ES-I3 (cell line): Measurements from ENCODE around the gene FANCI.
A peak's percentile ranks its signal among the peaks of the same experiment; 100 is the strongest.
"Not testable (repeated sequence)": the region's sequence is repeated elsewhere in the genome, so short reads cannot be mapped to it uniquely, and the experiment has no call there.

Experiments used
- H3K36me3 ChIP-seq: 2 replicates; pipeline ENCODE4 v1.6.1; 2013; ENCODE audit warnings: mild to moderate bottlenecking, low read length, control low read depth, moderate library complexity; ENCODE audit not compliant: insufficient read depth
- H3K4me1 ChIP-seq: 2 replicates; pipeline ENCODE4 v1.6.1; 2013; ENCODE audit warnings: mild to moderate bottlenecking, control low read depth, low read length; ENCODE audit not compliant: insufficient read depth
- H3K9ac ChIP-seq: 2 replicates; pipeline ENCODE4 v1.6.1; 2013; ENCODE audit warnings: low read depth, mild to moderate bottlenecking, low read length, moderate library complexity
- H3K9me3 ChIP-seq: 2 replicates; pipeline ENCODE4 v1.6.1; 2013; ENCODE audit warnings: mild to moderate bottlenecking, low read length, moderate library complexity; ENCODE audit not compliant: control insufficient read depth, insufficient read depth

FANCI gene

DNA sequence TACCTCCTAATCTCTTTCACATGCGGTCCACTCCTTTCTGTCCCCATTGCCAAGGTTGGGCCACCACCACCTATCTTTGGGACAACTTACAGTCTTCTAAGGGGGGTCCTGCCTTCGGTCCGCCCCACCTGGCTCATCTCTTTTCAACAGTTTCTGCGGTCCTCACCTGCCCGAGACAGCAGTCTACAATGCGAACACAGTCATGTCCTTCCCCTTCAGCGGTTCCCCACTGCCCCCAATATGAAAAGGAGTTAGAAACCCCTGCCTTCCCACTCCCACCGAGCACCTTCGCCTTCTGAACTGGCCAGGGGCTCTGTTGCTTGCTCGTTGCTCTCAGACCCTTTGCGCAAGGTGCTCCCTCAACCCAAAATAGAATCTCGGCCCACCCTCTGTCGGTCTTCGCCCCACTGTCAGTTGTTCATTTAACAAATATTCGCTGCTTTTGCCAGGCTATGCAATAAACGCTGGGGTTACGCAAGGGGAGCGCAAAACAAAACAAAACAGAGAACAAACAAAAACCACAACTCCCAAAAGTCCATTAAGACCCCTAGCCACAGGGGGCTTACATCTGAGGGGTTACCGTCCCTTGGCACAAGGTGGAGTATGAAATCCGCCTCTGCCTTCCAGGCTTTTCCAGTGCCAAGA lies 611 bp upstream of the FANCI start:
- Histone ChIP-seq H3K9ac (peak overlapping the region; percentile 96), H3K9me3 (peaks cover 5% of the 10 kb centered on the region), H3K4me1 (peaks cover 4% of the 10 kb centered on the region; the same call in 1 of the 2 replicates), H3K36me3 (no peaks in the 10 kb centered on the region)

DNA sequence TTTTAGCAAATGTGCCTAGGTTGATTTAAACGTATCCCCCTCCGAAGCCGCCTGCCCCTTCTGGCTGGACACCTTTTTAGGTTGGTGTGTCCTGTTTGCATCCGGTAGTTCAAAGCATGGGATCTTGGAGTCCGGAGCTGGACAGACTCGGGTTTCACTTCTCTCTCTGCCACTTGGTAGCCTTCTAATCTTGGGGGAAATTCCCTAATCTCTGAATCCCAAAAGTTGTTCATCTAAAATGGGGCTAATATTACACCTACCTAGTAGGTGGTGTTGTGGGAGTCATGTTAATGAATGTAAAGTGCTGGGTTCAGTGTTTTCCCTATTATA lies 760 bp downstream of the FANCI start:
- Histone ChIP-seq H3K9me3 (peaks cover under 1% of the 10 kb centered on the region; the same call in 1 of the 2 replicates), H3K36me3 (peaks cover 5% of the 10 kb centered on the region; the same call in 1 of the 2 replicates), H3K4me1 (peaks cover 4% of the 10 kb centered on the region; the same call in 1 of the 2 replicates), H3K9ac (peak overlapping the region; percentile 96)

DNA sequence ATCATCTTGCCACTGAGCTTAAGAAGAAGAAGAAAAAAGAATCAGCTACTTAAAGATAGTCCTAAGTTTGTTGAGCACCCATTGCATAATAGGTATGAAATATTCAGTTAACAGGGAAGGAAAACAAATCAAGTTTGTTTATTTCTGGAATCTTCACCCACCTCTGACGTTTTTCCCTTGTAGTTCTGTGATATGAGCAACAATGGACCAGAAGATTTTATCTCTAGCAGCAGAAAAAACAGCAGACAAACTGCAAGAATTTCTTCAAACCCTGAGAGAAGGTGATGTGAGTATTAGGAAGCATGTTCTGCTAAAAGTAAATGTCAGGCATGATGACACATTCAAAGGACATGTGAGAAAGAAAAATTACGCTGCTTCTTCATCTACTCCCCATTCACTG lies 3.7 kb downstream of the FANCI start:
- Histone ChIP-seq H3K4me1 (peaks cover 4% of the 10 kb centered on the region; the same call in 1 of the 2 replicates), H3K36me3 (peaks cover 5% of the 10 kb centered on the region; the same call in 1 of the 2 replicates), H3K9ac (no peak overlapping the region), H3K9me3 (no peaks in the 10 kb centered on the region)

DNA sequence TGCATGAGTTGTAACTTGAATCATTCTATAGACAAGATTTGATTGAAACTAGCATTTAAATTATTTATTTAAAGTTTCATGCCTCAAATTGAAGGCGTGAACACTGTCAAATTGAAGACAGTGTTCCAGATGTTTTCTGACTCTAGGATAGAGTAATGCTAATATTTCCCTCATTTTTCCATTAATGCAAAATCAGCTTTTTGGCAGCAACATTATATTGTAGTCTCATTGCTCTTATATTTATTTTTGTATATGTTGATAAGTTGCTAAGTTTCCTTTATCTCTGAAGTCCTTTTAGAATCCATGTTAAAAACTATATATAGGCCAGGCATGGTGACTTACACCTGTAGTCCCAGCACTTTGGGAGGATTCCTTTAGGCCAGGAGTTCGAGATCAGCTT lies 4.8 kb downstream of the FANCI start:
- H3K9me3 ChIP-seq, result no peaks in the 10 kb centered on the region
- peaks cover 5% of the 10 kb centered on the region; the same call in 1 of the 2 replicates for H3K36me3 ChIP-seq
- peaks cover 4% of the 10 kb centered on the region; the same call in 1 of the 2 replicates for H3K4me1 ChIP-seq
- H3K9ac ChIP-seq, result no peak overlapping the region

DNA sequence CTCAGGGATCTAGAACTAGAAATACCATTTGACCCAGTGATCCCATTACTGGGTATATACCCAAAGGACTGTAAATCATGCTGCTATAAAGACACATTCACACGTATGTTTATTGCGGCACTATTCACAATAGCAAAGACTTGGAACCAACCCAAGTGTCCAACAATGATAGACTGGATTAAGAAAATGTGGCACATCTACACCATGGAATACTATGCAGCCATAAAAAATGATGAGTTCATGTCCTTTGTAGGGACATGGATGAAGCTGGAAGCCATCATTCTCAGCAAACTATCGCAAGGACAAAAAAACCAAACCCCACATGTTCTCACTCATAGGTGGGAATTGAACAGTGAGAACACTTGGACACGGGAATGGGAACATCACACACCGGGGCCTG lies 6.4 kb downstream of the FANCI start:
- peaks cover 11% of the 10 kb centered on the region; the same call in 1 of the 2 replicates for H3K36me3 ChIP-seq
- H3K9me3 ChIP-seq, H3K9ac ChIP-seq, H3K4me1 ChIP-seq: not testable (repeated sequence)

DNA sequence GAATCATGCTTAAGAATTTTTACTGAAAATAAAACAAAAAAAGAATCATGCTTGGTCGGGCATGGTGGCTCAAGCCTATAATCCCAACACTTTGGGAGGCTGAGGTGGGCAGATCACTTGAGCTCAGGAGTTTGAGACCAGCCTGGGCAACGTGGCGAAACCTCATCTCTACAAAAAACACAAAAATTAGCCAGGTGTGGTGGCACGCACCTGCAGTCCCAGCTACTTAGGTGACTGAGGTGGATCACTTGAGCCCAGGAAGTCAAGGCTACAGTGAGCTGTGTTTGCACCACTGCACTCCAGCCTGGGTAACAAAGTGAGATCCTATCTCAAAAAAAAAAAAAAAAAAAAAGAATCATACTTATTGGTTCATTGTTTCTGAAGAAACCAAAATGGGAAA lies 33.5 kb downstream of the FANCI start:
- H3K9me3 ChIP-seq, H3K4me1 ChIP-seq, H3K9ac ChIP-seq, H3K36me3 ChIP-seq: not testable (repeated sequence)

GRCh38 chr15:89278307-89278706 lies 34.5 kb downstream of the FANCI start:
- Histone ChIP-seq H3K9me3 (no peaks in the 10 kb centered on the region), H3K36me3 (peaks cover 16% of the 10 kb centered on the region), H3K4me1 (no peaks in the 10 kb centered on the region), H3K9ac (no peak overlapping the region)

DNA sequence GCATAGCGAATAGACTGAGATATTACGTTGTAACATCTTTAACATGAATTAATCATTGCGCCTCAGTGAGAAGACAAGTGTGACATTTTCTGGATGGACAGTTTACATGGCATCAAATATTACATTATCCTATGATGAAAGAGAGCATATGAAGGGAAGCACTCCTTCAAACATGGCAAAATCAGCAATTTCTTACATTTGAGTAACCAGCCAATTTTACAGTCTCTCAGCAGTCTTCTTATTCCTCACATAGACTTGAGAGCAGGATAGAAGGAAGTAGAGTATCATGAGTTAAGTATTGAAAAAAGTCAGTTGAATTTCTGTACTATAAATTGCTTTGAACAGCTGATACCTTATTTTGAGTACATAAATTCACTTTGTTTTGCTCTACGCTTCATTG lies 38.9 kb downstream of the FANCI start:
- H3K4me1 ChIP-seq, result no peaks in the 10 kb centered on the region
- H3K9ac ChIP-seq, result no peak overlapping the region
- peaks cover 25% of the 10 kb centered on the region for H3K36me3 ChIP-seq
- no peaks in the 10 kb centered on the region for H3K9me3 ChIP-seq

DNA sequence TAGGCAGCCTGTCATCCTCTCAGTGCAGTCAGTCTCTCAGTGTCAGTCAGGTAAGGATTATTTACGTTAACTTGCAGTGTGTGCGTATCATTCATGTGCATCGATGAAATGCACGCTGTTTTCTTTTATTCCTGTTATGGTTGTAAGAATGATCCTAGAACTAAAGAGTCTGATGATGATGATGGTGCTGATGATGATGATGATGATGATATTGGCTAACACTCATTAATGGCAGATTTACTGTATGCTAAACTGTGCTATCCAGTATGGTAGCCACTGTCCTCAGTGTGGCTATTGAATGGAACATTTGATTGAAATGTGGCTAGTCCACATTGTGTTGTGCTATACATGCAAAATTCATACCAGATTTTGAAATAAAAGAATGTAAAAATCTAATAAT lies 39.4 kb downstream of the FANCI start:
- Histone ChIP-seq H3K9me3 (no peaks in the 10 kb centered on the region), H3K4me1 (no peaks in the 10 kb centered on the region), H3K9ac (no peak overlapping the region), H3K36me3 (peaks cover 28% of the 10 kb centered on the region)

GRCh38 chr15:89291934-89292438 lies 48.2 kb downstream of the FANCI start:
- Histone ChIP-seq H3K36me3 (peaks cover 30% of the 10 kb centered on the region), H3K9me3 (no peaks in the 10 kb centered on the region), H3K4me1 (no peaks in the 10 kb centered on the region), H3K9ac (no peak overlapping the region)

GRCh38 chr15:89293012-89293411 lies 49.2 kb downstream of the FANCI start:
- H3K9me3 ChIP-seq, result no peaks in the 10 kb centered on the region
- H3K4me1 ChIP-seq, result no peaks in the 10 kb centered on the region
- peaks cover 24% of the 10 kb centered on the region for H3K36me3 ChIP-seq
- no peak overlapping the region for H3K9ac ChIP-seq

GRCh38 chr15:89299896-89300295 lies 56.1 kb downstream of the FANCI start:
- Histone ChIP-seq H3K9me3 (no peaks in the 10 kb centered on the region), H3K9ac (no peak overlapping the region), H3K36me3 (peaks cover 26% of the 10 kb centered on the region), H3K4me1 (no peaks in the 10 kb centered on the region)

GRCh38 chr15:89301304-89302089 lies 57.7 kb downstream of the FANCI start:
- Histone ChIP-seq H3K9me3 (no peaks in the 10 kb centered on the region), H3K4me1 (no peaks in the 10 kb centered on the region), H3K36me3 (peaks cover 28% of the 10 kb centered on the region), H3K9ac (no peak overlapping the region)

DNA sequence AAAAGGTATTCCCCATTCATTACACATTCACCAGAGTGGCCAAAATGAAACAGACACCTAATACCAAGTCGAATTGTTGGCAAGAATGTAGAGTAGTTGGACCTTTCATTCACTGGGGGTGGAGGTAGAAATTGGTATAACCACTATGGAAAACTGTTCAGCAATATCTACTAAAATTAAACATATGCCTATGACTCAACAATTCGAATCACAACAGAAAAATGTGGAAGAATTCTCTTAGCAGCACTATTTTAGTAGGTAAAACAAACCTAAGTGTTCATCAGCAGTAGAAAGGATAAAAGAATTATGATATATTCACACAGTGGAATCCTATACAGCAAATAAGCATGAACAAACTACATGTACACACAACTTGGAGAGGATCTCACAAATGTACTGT lies 60.2 kb downstream of the FANCI start:
- Histone ChIP-seq H3K4me1 (no peaks in the 10 kb centered on the region), H3K9me3 (no peaks in the 10 kb centered on the region), H3K9ac (no peak overlapping the region), H3K36me3 (peaks cover 41% of the 10 kb centered on the region)

- H3K36me3 ChIP-seq, result peaks cover 39% of the 10 kb centered on the region
- no peaks in the 10 kb centered on the region for H3K9me3 ChIP-seq
- H3K4me1 ChIP-seq, result no peaks in the 10 kb centered on the region
- no peak overlapping the region for H3K9ac ChIP-seq
Observed at GRCh38 chr15:89305395-89305794, 61.6 kb downstream of the FANCI start.
